ENCODE data around the gene DAPK1. TPM values are rescaled to one million over a fixed set of nuclear protein-coding genes. Genes with fewer than 3 reads are reported as not detected.
"Not testable (repeated sequence)": the region's sequence is repeated elsewhere in the genome, so short reads cannot be mapped to it uniquely, and the experiment has no call there.

DAPK1 gene
- total RNA-seq, 1 donor from 2014 or later: 0.69 TPM

DNA sequence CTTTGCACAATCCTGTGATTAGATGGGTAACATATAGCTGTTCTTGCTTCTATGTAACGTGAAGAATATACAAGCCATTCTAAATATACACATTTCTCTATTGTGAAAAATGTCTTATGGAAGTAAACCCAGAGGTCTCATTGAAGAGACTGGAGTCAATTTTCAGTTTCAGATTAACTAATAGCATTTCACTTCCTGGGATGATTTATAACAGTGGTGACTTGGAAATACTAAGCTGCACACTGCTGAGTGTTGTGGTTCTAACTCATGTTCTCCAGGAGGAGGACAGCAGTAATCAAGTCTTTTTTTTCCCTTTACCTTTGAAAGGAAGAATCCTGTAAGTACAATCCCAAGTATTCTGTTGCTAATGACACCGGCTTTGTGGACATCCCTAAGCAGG, 231.6 kb downstream of the DAPK1 start:
- intact Hi-C loops (cut with micrococcal nuclease): no loop called here

DNA sequence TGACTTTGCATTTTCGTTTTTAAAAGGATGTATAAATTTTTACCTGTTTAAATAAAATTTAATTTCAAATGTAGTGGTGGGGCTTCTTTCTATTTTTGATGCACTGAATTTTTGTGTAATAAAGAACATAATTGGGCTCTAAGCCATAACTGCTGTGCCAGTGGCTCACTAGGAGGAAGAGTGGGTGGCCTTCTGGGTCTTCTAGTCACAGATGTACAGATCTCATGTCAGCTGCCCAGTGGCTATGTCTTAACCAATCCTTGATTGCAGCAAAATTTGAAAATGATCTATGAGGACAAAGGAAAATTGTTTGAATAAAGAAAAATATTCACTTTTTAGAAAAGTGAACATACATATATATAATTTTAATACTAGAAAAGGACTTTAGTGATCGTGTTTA, 233.7 kb downstream of the DAPK1 start:
- intact Hi-C loops (cut with micrococcal nuclease): no loop called here

DNA sequence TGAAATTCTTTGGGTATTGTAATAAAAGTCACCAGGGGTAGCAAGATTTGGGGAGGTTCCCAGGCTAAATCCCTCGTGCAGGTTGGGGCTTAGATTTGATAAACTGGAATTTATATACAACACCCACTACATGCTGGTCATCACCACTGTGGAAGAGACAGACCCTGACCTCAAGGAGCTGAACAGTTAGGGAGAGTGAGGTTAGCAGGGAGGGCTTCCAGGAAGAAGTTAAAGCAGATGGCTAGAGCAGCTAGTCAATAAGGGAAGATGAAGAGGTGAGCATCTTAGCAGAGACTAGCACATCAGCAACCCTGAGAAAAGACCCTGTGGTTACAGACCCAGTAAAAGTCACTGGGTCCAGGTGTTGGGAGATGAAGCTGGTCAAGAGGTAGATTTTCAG, 234.7 kb downstream of the DAPK1 start:
- intact Hi-C loops (cut with micrococcal nuclease): no loop called here

DNA sequence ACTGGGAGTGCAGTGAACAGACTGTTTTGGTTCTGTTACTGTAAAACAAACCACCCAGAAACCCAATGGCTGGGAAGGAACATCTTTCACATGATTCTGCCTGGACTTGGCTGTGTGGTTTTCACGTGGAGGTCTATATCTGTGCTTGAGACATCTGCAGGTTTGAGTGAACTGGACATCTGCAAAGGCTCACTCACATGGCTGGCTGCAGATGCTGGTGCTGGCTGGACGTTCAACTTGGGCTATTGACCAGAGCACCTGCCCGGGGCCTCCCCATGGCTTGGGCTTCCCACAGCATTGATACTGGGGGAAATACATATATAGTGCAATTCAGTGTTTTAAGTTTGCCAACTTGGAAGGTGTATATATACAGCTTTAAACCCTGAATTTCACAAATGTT, 235.1 kb downstream of the DAPK1 start:
- intact Hi-C loops (cut with micrococcal nuclease): no loop called here

DNA sequence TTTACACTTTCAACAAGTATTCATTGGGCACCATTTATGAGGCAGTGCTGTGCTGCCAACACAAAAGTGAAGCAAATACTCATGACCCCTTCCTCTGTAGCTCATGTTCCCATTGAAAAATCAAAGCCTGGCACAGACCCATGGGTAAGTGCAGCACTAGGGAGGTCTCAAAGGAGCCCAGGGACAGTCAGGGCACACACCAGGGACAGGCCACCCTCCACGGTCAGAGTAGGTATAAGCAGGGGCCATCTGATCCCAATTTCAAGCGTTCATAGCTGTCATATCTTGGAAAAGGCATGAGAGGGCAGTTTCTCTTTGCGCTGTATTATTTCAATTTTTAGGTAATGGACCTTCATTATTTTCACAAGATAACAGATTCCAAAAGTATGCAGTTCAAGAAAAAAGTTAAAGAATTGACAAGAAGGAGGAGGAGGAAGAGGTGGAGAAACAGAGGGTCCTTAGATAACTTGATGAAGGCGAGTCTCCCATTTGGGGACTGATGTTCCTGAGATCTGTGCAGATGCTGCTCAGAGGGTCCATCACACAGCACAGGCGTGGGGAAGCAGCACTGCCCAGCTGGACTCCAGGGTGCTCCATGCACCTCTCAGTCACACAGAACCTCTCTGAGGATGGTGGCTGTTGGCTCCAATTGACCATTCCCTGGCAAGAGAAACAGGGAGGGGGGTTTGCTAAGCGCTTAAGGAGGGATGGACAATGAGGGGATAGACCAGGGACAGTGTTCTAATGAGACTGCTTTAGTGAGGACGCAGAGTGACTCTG, 235.8 kb downstream of the DAPK1 start:
- intact Hi-C loops (cut with micrococcal nuclease): no loop called here

DNA sequence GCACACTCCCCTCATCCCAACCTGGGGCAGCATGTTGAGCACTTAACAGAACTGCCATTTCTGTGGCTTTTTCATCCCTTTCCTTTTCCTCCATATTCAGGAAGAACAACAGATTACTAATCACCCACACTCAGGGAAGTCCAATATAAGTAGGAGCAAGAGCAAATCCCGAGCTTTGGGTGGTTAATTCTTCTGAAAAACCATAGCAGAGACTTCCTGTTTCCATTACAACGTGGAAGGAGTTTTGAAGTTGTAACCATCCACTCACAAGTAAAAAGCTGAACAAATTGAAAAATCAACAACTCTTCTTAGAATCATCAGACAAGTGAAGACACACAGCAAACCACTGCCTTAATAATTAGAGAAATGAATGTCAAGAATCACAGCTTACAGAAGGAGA, 236.4 kb downstream of the DAPK1 start:
- intact Hi-C loops (cut with micrococcal nuclease): no loop called here

DNA sequence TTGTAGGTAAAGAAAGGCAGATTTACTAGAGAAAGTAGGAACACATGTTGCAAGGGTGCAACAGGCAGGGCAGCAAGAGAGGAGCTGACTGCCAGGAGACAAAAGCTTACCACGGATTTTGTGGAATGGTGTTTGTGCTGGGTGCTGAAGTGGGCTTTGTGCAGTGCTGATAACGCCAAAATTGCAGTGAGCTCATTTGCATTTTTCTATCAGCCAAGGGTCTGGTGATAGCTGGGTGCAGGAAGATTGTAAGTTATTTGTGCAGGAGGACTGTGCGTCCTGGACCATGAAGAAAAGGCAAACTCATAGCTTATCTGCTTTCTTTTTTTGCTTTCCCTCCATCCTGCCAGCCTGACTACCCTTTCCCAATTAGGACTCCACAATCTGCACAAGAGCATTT, 241.9 kb downstream of the DAPK1 start:
- intact Hi-C loops (cut with micrococcal nuclease): no loop called here

DNA sequence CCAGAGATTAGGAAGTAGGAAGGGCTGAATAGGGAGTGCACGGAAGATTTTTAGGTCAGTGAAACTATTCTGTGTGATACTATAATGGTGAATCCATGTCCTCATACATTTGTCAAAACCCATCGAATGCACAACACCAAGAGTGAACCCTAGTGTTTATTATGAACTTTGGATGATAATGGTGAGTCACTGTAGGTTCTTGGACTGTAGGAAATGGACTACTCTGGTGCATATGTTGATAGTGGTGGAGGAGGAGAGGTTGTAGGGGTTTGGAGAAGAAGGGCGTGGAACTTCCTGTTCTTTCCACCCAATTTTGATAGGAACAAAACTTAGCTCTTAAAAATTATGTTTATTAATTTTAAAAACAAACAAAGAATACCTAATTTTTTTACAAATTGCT, 242.5 kb downstream of the DAPK1 start:
- intact Hi-C loops (cut with micrococcal nuclease): no loop called here

DNA sequence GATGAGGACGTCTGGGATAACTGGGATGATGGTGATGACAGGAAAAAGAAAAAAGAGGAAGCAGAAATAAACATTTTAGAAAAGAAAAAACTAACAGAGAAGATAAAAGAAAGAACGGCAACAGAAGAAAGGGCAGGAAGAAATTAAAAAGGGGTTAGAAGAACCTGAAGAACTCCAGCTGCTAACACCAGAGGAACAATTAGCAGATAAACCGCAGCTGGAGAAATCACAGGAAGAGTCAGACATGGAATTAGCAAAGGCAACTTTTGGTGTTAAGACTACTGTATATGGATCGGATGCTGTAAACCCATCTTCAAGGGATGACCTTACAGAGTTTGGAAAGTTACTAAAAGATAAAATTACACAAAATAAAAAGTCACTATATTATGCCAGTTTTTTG, 243.7 kb downstream of the DAPK1 start:
- intact Hi-C loops (cut with micrococcal nuclease): no loop called here

DNA sequence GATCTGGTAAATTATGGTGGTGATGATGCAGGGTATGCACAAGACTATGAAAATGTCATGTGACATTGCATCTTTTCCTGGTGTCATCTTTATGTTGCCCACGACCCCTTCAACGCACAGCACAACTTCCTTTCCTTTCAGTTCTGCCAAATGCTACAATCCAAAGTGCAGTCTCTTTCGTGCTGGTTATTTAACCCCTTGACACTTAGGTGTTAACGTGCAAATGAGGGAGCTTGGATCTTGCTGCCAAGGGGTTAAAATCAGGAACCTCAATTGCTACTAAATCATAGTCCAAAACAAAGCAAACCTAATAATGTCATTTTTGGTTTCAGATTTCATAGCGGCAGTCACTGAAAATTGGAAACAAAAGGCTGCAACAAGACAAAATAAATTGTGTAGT, 244.2 kb downstream of the DAPK1 start:
- intact Hi-C loops (cut with micrococcal nuclease): no loop called here

DNA sequence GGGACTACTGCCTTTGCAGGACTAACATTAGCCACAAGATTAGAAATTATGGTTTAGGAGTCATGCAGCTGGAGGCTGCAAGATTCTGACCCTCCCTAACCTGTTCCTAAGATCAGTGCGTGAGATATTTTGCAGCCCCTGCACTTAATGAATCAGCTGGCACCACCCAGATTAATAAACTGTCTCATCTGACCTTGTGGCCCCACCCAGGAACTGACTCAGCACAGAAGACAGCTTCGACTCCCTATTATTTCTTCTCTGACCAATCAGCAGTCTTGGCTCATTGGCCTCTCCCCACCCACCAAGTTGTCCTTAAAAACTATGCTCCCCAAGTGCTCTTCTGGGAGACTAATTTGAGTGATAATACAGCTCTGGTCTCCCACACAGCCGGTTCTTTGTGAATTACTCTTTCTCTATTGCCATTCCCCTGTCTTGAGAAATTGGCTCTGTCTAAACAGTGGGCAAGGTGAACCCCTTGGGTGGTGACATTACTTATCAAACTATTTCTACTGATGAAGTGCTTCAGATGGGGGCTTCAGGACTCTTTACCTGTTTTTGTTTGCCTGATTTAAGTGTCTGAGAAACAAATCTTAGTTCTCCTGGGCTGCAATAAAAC, 245.3 kb downstream of the DAPK1 start:
- intact Hi-C loops (cut with micrococcal nuclease): no loop called here

DNA sequence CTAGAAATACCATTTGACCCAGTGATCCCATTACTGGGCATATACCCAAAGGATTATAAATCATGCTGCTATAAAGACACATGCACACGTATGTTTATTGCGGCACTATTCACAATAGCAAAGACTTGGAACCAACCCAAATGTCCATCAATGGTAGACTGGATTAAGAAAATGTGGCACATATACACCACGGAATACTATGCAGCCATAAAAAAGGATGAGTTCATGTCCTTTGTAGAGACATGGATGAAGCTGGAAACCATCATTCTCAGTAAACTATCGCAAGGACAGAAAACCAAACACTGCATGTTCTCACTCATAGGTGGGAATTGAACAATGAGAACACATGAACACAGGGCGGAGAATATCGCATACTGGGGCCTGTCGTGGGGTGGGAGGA, 246.6 kb downstream of the DAPK1 start:
- intact Hi-C loops (cut with micrococcal nuclease): not testable (repeated sequence)

DNA sequence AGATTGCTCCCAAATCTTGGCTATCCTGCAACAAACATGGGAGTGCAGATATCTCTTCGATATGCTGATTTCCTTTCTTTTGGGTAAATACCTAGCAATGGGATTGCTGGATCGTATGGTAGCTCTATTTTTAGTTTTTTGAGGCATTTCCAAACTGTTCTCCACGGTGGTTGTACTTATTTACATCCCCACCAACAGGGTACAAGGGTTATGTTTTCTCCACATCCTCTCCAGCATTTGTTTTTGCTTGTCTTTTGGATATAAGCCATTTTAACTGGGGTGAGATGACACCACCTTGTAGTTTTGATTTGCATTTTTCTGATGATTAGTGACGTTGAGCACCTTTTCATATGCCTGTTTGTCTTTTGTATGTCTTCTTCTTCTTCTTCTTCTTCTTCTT, 248.5 kb downstream of the DAPK1 start:
- intact Hi-C loops (cut with micrococcal nuclease): no loop called here

DNA sequence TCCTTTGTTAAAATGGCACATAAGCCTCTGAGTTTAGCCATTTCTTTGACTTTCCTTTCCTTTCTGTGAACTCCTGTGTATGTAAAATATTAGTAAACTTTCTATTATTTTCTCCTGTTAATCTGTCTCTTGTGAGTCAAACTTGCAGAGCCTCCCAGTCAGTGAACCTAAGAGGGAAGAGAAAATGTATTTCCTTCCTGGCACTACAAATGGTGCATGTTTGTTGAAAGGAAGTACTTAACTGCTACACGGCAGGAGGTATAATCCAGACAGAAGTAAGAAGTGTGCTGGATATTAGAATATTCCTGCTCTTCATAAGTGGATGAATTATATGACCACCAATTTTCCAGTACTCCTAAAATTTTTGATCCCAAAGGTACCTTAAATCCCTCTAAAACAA, 251.2 kb downstream of the DAPK1 start:
- intact Hi-C loops (cut with micrococcal nuclease): no loop called here

DNA sequence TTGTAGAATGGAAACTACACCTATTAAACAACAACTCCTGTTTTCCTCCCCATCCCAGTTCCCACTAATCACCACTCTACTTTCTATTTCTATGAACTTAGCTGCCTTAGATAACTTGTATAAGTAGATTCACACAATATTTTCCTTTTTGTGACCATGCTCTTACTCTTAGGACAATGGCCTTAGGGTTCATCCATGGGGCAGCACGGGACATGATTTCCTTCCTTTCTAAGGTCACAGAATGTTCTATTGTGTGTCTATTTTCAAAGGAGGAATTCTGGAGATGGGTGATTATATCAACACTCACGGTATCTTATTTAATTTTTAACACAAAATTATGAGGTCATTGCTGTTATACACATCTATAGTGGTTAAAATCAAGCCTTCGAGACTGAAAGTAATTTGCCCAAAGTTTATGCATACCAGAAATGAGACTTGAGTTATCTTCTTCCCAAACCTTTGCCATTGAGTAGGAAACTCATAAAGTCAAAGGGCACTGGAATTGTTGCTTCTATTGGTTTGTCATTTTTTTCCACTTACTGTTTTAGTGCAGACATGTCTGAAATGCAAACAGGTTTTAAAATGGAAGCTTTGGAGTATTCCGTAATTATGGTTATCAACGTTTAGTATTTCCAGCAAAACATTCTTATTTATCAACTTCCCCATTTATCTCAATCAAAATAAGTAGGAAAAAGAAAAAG, 251.8 kb downstream of the DAPK1 start:
- intact Hi-C loops (cut with micrococcal nuclease): no loop called here

DNA sequence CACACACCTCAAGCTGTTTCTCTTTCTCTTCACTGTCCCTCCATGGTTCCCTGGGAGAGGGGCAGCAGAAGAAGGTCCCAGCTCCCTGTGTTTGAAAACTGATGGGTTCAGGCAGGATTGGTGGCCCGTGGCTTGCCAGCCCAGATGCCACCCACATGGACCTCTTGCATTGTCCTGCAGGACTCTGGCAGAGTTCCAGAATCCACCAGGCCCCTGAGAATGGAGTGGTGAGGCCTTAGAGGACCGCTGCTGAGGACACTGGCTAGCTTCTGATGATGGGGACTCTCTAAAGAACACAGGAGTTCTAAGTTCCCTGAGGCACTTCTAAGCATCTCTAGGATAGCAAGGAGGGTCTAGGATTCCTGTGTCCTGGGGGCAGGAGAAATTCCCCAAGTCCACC, 253.1 kb downstream of the DAPK1 start:
- intact Hi-C loops (cut with micrococcal nuclease): no loop called here

DNA sequence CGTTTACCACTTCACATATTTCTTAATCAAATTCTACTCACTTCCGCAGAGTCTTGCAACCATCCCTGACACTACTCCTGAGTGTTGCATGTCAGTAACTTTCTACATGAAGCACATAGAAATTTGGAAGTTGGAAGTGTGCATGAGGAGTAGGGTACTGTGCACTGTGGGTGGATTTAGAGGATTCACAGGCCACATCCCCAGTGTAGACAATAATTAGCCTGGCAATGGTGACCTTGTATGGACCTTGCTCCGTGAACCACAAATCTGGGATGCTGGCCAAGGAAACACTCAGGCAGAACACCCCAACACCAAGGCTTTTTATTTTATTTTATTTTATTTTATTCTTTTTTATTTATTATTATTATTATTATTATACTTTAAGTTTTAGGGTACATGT, 253.8 kb downstream of the DAPK1 start:
- intact Hi-C loops (cut with micrococcal nuclease): no loop called here

DNA sequence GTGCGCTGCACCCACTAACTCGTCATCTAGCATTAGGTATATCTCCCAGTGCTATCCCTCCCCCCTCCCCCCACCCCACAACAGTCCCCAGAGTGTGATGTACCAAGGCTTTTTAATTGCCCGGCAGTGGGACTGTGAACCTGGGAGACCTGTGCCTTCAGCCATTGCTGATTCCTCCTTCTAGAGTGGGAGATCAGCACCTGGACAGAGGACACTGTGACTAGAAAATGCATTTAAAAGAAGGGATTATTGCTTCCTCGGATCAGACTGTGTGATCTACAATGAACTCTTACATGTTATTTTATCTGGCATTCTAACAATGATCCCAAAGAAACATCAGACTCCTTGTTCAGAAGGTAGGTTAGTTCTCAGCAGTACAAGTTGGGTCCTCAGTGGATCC, 254.2 kb downstream of the DAPK1 start:
- intact Hi-C loops (cut with micrococcal nuclease): no loop called here

DNA sequence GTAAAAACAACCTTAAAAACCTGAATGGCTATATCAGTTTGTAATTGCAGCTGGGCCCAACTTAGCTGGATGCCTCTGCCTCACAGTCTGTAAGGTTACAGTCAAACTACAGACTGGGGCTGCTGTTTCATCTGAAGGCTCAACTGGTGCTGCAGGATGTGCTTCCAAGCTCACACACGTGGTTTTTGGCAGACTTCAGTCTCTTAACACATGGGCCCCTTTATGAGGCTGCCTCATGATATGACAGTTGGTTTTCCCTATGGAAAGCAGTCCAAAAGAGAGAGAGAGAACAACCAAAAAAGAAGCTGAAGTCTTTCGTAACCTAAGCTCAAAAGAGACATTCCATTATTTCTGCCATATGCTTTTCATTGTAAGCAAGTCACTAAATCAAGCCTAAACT, 255.6 kb downstream of the DAPK1 start:
- intact Hi-C loops (cut with micrococcal nuclease): no loop called here
